HG03520 (cell line): Measurements from ENCODE around the gene MAP3K8.

ENCODE experiments used
- ATAC-seq: cut with Tn5 transposase; IDR thresholded peaks from one replicate; pipeline ENCODE4 v1.9.1; 2021; ENCODE audit warnings: mild to moderate bottlenecking, moderate library complexity; ENCODE audit not compliant: unreplicated experiment

Gene MAP3K8

GRCh38 chr10:30433730-30434272 lies at the start of gene MAP3K8:
TSS of gene MAP3K8 (plus strand) at chr10:30434184. CDS start at chr10:30438939, 4,755 bp downstream.
- ATAC-seq, result peak; percentile 55

GRCh38 chr10:30384701-30385201 lies 49.2 kb upstream of the MAP3K8 start:
- no peak for ATAC-seq

GRCh38 chr10:30386801-30387588 lies 47.0 kb upstream of the MAP3K8 start:
- ATAC-seq, result no peak

- no peak for ATAC-seq
These were observed 46.2 kb upstream of the MAP3K8 start for GRCh38 chr10:30387646-30388243.

GRCh38 chr10:30389543-30389942 lies 44.4 kb upstream of the MAP3K8 start:
- ATAC-seq, result no peak

- ATAC-seq, result no peak
These were observed 43.8 kb upstream of the MAP3K8 start for GRCh38 chr10:30390207-30390606.

- no peak for ATAC-seq
These were observed 42.7 kb upstream of the MAP3K8 start for GRCh38 chr10:30391266-30391665.

GRCh38 chr10:30392564-30392990 lies 41.4 kb upstream of the MAP3K8 start:
- ATAC-seq, result peak; percentile 86

- no peak for ATAC-seq
These were observed 37.7 kb upstream of the MAP3K8 start for GRCh38 chr10:30396293-30396692.

- no peak for ATAC-seq
These were observed 37.3 kb upstream of the MAP3K8 start for GRCh38 chr10:30396698-30397097.

GRCh38 chr10:30398193-30398592 lies 35.8 kb upstream of the MAP3K8 start:
- no peak for ATAC-seq

- no peak for ATAC-seq
These were observed 35.2 kb upstream of the MAP3K8 start for GRCh38 chr10:30398788-30399187.

GRCh38 chr10:30403494-30403893 lies 30.5 kb upstream of the MAP3K8 start:
- no peak for ATAC-seq

- no peak for ATAC-seq
These were observed 29.4 kb upstream of the MAP3K8 start for GRCh38 chr10:30404540-30404939.

- ATAC-seq, result no peak
These were observed 22.7 kb upstream of the MAP3K8 start for GRCh38 chr10:30411263-30411662.

- ATAC-seq, result no peak
These were observed 21.1 kb upstream of the MAP3K8 start for GRCh38 chr10:30412901-30413300.

GRCh38 chr10:30413996-30414576 lies 19.9 kb upstream of the MAP3K8 start:
- peak; percentile 41 for ATAC-seq

- ATAC-seq, result no peak
These were observed 18.4 kb upstream of the MAP3K8 start for GRCh38 chr10:30415593-30415992.

GRCh38 chr10:30417301-30417700 lies 16.7 kb upstream of the MAP3K8 start:
- ATAC-seq, result no peak

- peak; percentile 55 for ATAC-seq
These were observed 13.7 kb upstream of the MAP3K8 start for GRCh38 chr10:30420266-30420665.

- peak; percentile 11 for ATAC-seq
These were observed 13.2 kb upstream of the MAP3K8 start for GRCh38 chr10:30420766-30421165.
